Endodermal cell (in vitro differentiated cells): ENCODE results near the gene TMTC2. TPM values are rescaled to one million over a fixed set of nuclear protein-coding genes. Genes with fewer than 3 reads are reported as not detected.

ENCODE experiments used
- DNase-seq: peaks from one replicate; pipeline ENCODE4 v3.0.0-alpha.2; 2017
- H3K27ac ChIP-seq: 2 replicates; pipeline ENCODE4 v1.5.1; 2013; ENCODE audit warnings: mild to moderate bottlenecking, low read depth, low read length, moderate library complexity
- H3K27me3 ChIP-seq: 2 replicates; pipeline ENCODE4 v1.6.1; 2013; ENCODE audit warnings: mild to moderate bottlenecking, low read length, moderate library complexity; ENCODE audit not compliant: insufficient read depth, control insufficient read depth, poor library complexity, severe bottlenecking
- H3K36me3 ChIP-seq: 2 replicates; pipeline ENCODE4 v1.7.0; 2013; ENCODE audit warnings: mild to moderate bottlenecking, low read length, moderate library complexity; ENCODE audit not compliant: control insufficient read depth, insufficient read depth
- H3K4me1 ChIP-seq: one replicate; pipeline ENCODE4 v1.7.0; 2013; ENCODE audit warnings: low read length; ENCODE audit not compliant: control insufficient read depth, insufficient read depth
- H3K4me3 ChIP-seq: 2 replicates; pipeline ENCODE4 v1.5.1; 2013; ENCODE audit warnings: mild to moderate bottlenecking, low read length, moderate library complexity
- H3K9ac ChIP-seq: 2 replicates; pipeline ENCODE4 v1.6.1; 2013; ENCODE audit warnings: mild to moderate bottlenecking, low read length, moderate library complexity; ENCODE audit not compliant: poor library complexity, severe bottlenecking; ENCODE audit errors: extremely low read depth
- H3K9me3 ChIP-seq: 2 replicates; pipeline ENCODE4 v1.6.1; 2013; ENCODE audit warnings: mild to moderate bottlenecking, low read length, moderate library complexity; ENCODE audit not compliant: control insufficient read depth
- H3K27ac Mint-ChIP-seq: 2 replicates; pipeline ENCODE4 v1.8.0; 2020; ENCODE audit warnings: mixed read lengths
- H3K27me3 Mint-ChIP-seq: 2 replicates; pipeline ENCODE4 v1.8.0; 2021; ENCODE audit warnings: mild to moderate bottlenecking, mixed read lengths; ENCODE audit not compliant: insufficient read depth
- H3K36me3 Mint-ChIP-seq: 2 replicates; pipeline ENCODE4 v1.8.0; 2020; ENCODE audit warnings: low read depth, mixed read lengths
- H3K4me1 Mint-ChIP-seq: 2 replicates; pipeline ENCODE4 v1.8.0; 2020; ENCODE audit warnings: mixed read lengths
- H3K4me3 Mint-ChIP-seq: 2 replicates; pipeline ENCODE4 v1.8.0; 2020; ENCODE audit warnings: mild to moderate bottlenecking, moderate library complexity, mixed read lengths
- H3K9me3 Mint-ChIP-seq: 2 replicates; pipeline ENCODE4 v1.8.0; 2020; ENCODE audit warnings: mild to moderate bottlenecking, mixed read lengths
- CTCF ChIP-seq: fragments of 200-600 bp; sonication (generic); conservative IDR thresholded peaks from 2 replicates; pipeline ENCODE4 v1.5.0; 2021; ENCODE audit warnings: antibody characterized with exemption, mild to moderate bottlenecking
- WGBS, 2 experiments: methylation state at CpG; one replicate each; pipeline versions ENCODE4 v1.1.5 to v1.1.7; 2013; ENCODE audit warnings: missing lambda C conversion rate in 2 of 2, mixed read lengths in 1 of 2; ENCODE audit not compliant: insufficient coverage in 1 of 2, insufficient read length in 1 of 2; 5-methylcytosine and 5-hydroxymethylcytosine counted together
- total RNA-seq, 2 donors: library from RNA; stranded (reverse); fragmentation: NEBNext Ultra II Directional in 1 of 2; extraction: Animal tissue kit (Norgen Biotek cat#: 25700) in 1 of 2; gene quantifications; 2 replicates in 1 of 2; 3 replicates in 1 of 2; pipeline ENCODE4 v1.2.1, GENCODE V29; 2021

The TMTC2 gene
- total RNA-seq, 2 donors from 2014 or later: 7.2 to 10.8 TPM

GRCh38 chr12:82671673-82672195 is 15.0 kb upstream of the TMTC2 start:
- no peak overlapping the region for H3K4me3 ChIP-seq
- H3K36me3 ChIP-seq: no peaks in the 10 kb centered on the region
- DNase-seq: no peak
- no peak overlapping the region for H3K9ac ChIP-seq
- no peak for TF ChIP-seq CTCF
- peaks cover 6% of the 10 kb centered on the region for H3K27me3 Mint-ChIP-seq
- peaks cover 9% of the 10 kb centered on the region for H3K9me3 Mint-ChIP-seq
- no peak overlapping the region for H3K27ac Mint-ChIP-seq
- no peaks in the 10 kb centered on the region for H3K36me3 Mint-ChIP-seq
- H3K4me3 Mint-ChIP-seq: no peak overlapping the region
- H3K4me1 Mint-ChIP-seq: peaks cover 6% of the 10 kb centered on the region
- peaks cover 5% of the 10 kb centered on the region for H3K9me3 ChIP-seq
- no peak overlapping the region for H3K27ac ChIP-seq
- H3K4me1 ChIP-seq: no peaks in the 10 kb centered on the region
- WGBS, 2 experiments: 94 to 95% methylated on average over 3 of the region's 4 CpGs
- H3K27me3 ChIP-seq: peaks cover 7% of the 10 kb centered on the region

- no peak overlapping the region for H3K27ac Mint-ChIP-seq
- peaks cover 3% of the 10 kb centered on the region for H3K27me3 Mint-ChIP-seq
- TF ChIP-seq CTCF: no peak
- H3K9me3 Mint-ChIP-seq: peaks cover 9% of the 10 kb centered on the region
- H3K4me1 Mint-ChIP-seq: peaks cover 6% of the 10 kb centered on the region
- no peaks in the 10 kb centered on the region for H3K27me3 ChIP-seq
- peaks cover 5% of the 10 kb centered on the region for H3K9me3 ChIP-seq
- H3K27ac ChIP-seq: no peak overlapping the region
- H3K9ac ChIP-seq: no peak overlapping the region
- H3K36me3 Mint-ChIP-seq: no peaks in the 10 kb centered on the region
- DNase-seq: no peak
- WGBS, 2 experiments: 89 to 90% methylated on average over 3 to 4 of the region's 4 CpGs
- H3K4me3 ChIP-seq: no peak overlapping the region
- no peak overlapping the region for H3K4me3 Mint-ChIP-seq
- no peaks in the 10 kb centered on the region for H3K4me1 ChIP-seq
- no peaks in the 10 kb centered on the region for H3K36me3 ChIP-seq
Observed at GRCh38 chr12:82672811-82673495, 13.8 kb upstream of the TMTC2 start.

GRCh38 chr12:82673698-82674097 is 13.0 kb upstream of the TMTC2 start:
- no peak for DNase-seq
- H3K27me3 ChIP-seq: no peaks in the 10 kb centered on the region
- H3K27me3 Mint-ChIP-seq: peaks cover 2% of the 10 kb centered on the region
- WGBS, 2 experiments: 100% methylated on average over 1 of the region's 1 CpG; no CpG with 5 or more reads in 1 of the 2 experiments
- no peak overlapping the region for H3K9ac ChIP-seq
- peaks cover 6% of the 10 kb centered on the region for H3K4me1 Mint-ChIP-seq
- no peak overlapping the region for H3K27ac ChIP-seq
- H3K4me3 ChIP-seq: no peak overlapping the region
- TF ChIP-seq CTCF: no peak
- H3K36me3 ChIP-seq: no peaks in the 10 kb centered on the region
- no peaks in the 10 kb centered on the region for H3K36me3 Mint-ChIP-seq
- H3K9me3 ChIP-seq: peaks cover 5% of the 10 kb centered on the region
- H3K4me1 ChIP-seq: no peaks in the 10 kb centered on the region
- H3K4me3 Mint-ChIP-seq: no peak overlapping the region
- H3K27ac Mint-ChIP-seq: no peak overlapping the region
- H3K9me3 Mint-ChIP-seq: peaks cover 6% of the 10 kb centered on the region
